AML-193 (cell line): Measurements from ENCODE around the gene CRYBG2.
A peak's percentile ranks its signal among the peaks of the same experiment; 100 is the strongest.

Source experiments
- DNase-seq, 2 experiments: peaks; one replicate each; lab custom pipeline; 2025; lab: John Stamatoyannopoulos, UW

The CRYBG2 gene

DNA sequence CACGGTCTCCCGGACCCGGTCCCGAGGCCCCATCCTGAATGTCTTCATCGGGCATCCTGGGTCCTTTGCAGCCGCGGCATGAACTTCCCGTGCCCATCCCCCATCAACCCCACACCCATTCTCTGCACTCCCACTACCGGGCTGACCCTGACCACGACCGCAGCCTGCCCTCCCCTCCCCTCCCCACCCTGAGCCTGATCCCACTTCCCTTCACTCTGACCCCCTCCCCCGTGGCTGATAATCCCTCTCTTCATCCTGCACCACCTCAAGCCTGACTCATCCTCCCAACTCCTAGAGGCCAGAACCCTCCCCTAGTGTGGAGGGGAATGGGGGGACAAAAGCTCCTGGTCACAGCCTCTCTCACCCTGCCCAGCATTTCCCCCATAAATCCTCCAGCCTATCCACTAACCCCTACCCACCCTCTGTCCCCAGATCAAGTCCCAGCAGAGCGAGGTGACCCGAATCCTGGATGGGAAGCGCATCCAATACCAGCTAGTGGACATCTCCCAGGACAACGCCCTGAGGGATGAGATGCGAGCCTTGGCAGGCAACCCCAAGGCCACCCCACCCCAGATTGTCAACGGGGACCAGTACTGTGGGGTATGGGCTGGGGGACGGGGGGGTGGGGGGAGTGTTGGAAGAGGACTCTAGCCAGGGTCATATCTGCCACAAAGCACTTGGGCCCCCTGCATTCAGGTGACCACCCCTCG is 73.4 kb downstream of the CRYBG2 start:
- DNase-seq: no peak

DNA sequence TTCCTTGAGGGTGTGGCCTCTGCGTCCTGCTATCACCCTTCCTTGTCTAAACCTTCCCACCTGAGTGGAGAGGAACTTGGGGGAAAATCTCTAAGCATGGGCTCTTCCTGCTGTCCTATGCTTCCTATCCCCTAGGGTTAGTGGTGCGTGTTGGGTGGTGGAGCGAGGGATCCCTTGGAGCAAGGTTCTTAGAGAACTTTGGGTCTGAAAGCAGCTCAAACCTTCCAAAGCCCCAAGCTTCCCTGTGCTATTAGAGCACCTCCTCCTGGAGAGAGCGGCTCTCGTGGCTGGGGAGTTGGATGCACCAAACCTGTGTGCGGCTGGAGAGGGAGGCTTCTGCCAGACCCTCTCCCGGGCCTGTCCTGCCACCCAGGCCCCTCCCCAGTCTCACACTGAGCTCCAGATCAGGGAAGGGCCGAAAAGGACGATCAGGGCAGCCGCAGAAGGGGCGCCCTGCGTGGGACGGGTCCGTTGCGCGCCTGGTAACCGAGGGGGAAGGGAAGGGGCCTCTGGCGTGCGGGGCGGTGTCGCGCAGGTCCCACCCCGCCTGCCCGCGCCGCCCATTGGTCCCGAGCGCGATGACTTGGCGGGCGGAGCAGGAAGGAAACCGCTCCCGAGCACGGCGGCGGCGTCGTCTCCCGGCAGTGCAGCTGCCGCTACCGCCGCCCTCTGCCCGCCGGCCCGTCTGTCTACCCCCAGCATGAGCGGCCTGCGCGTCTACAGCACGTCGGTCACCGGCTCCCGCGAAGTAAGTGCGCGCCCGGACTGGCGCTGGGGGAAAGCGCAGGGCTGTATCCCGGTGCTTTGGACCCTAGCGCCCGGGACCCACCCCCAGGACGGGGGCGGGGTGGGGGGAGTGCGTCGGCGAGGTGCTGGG is 74.2 kb downstream of the CRYBG2 start, which contains the start of gene SH3BGRL3:
Gene SH3BGRL3 (plus strand): TSS at position 631 of the 877 bp plus-strand sequence. CDS start 70 bp downstream, at position 701.
- DNase-seq: peak; percentile 76 to 79

GRCh38 chr1:26278724-26279455 is 75.0 kb downstream of the CRYBG2 start:
- peak; percentile 56 to 76 for DNase-seq

GRCh38 chr1:26278303-26278702 is 75.6 kb downstream of the CRYBG2 start:
- no peak for DNase-seq

- DNase-seq: no peak
These were observed 76.2 kb downstream of the CRYBG2 start for GRCh38 chr1:26277719-26278118.

DNA sequence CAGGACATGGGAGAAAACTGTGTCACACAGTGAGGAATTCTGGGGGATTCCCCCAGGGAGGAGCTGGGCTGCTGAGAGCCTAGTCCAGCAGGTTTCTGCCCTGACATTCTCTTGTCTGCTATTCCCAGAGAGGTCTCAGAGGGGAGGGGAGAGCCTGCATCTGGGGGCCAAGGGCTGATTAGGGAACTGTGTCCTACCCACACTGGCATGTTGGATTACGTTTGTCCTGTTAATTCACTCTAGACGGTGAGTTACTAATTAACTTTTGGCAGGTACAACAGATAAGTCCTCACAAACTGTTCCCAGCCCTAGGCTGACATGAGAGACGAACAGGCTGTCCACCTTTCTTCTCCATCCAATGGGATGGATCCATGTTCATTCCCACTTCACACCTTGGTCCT is 76.7 kb downstream of the CRYBG2 start:
- DNase-seq: no peak

GRCh38 chr1:26276432-26276838 is 77.5 kb downstream of the CRYBG2 start:
- DNase-seq: peak; percentile 38 to 44

GRCh38 chr1:26275580-26276431 is 78.1 kb downstream of the CRYBG2 start:
- DNase-seq: peak; percentile 68 to 69

- DNase-seq: peak; percentile 38 to 42
These were observed 79.0 kb downstream of the CRYBG2 start for GRCh38 chr1:26274801-26275425.
